GM21786 (cell line): ENCODE data around the gene ZFP82.

Experiments
- ATAC-seq: cut with Tn5 transposase; IDR thresholded peaks from one replicate; pipeline ENCODE4 v1.9.1; 2021; ENCODE audit not compliant: unreplicated experiment

ZFP82 gene

GRCh38 chr19:36418287-36419001 is at the start of gene ZFP82:
Gene ZFP82 (minus strand): TSS chr19:36418644. CDS start chr19:36409789, 8,855 bp downstream.
- ATAC-seq, result no peak

DNA sequence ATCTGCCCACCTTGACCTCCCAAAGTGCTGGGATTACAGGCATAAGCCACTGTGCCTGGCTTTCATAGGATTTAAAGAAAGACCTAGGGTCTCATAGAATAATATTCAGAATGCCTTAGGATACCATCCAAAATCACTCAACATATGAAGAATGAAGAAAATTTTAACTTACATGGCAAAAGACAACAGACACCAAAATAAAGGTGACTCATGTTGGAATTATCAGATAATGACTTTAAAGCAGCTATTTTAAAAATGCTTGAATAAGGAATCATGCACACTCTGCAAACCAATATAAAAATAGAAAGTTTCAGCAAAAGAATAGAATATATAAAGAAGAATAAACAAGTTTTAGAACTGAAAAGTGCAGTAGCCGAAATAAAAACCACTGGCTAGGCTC is 41.6 kb upstream of the ZFP82 start:
- no peak for ATAC-seq

- no peak for ATAC-seq
These were observed 38.4 kb upstream of the ZFP82 start for GRCh38 chr19:36456831-36457230.

DNA sequence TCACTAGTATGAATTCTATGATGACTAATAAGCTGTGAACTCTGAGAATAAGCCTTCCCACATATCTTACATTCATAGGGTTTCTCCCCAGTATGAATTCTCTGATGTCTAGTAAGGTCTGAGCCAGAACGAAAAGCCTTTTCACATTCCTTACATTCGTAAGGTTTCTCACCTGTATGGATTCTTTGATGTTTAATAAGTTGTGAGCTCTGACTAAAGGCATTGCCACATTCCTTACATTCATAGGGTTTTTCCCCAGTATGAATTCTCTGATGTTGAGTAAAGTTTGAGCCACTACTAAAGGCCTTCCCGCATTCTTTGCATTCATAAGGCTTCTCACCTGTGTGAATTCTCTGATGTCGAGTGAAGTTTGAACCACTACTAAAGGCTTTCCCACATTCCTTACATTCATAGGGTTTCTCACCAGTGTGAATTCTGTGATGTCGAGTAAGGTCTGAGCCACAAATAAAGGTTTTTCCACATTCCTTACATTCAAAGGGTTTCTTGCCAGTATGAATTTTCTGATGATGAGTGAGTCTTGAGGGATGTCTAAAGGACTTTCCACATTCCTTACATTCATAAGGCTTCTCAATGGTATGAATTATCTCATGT is 30.7 kb upstream of the ZFP82 start:
- no peak for ATAC-seq

DNA sequence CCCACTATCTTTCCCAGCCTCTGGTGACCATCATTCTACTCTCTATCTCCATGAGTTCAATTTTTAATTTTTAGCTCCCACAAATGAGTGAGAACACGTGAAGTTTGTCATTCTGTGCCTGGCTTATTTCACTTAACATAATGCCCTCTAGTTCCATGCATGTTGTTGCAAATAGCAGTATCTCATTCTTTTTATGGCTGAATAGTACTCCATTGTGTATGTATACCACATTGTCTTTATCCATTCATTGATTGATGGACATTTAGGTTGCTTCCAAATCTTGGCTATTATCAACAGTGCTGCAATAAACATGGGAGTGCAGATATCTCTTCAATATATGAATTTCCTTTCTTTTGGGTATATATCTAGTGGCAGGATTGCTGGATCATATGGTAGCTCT is 22.9 kb upstream of the ZFP82 start:
- ATAC-seq, result no peak

DNA sequence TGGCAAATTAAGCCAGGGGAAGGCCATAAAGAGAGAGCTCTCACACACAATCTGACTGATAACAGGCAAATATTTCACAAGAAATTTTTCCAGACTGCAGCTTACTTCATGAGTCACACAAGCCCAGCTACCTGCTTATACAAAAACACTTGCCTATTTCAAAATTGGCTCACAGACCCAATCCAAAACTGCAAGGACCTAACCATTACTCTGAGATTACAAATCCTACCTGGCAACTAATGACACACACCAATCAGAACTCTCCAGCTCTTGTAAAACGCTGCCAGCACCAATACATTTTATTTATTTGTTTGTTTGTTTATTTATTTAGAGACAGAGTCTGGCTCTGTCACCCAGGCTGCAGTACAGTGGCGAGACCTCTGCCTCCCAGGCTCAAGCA is 18.1 kb upstream of the ZFP82 start:
- ATAC-seq, result no peak

DNA sequence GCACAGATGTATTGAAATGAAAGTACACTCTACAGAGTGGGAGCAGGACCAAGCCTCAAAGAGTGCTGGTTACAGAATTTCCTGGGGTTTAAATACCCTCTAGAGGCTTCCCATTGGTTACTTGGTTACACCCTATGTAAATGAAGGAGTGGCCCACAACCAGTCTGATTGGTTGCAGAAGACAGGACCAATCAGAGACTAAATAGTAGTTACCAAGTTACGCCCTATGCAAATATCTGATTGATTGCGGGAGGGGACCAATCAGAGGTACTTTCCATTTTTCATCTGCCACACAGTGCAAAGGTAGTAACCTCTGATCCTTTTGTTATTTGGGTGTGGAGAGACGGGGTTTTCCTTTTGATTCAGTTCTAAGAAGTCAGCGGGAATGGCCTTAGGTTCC is 5.5 kb upstream of the ZFP82 start:
- ATAC-seq, result no peak

GRCh38 chr19:36421749-36422481 is 3.5 kb upstream of the ZFP82 start:
- no peak for ATAC-seq

DNA sequence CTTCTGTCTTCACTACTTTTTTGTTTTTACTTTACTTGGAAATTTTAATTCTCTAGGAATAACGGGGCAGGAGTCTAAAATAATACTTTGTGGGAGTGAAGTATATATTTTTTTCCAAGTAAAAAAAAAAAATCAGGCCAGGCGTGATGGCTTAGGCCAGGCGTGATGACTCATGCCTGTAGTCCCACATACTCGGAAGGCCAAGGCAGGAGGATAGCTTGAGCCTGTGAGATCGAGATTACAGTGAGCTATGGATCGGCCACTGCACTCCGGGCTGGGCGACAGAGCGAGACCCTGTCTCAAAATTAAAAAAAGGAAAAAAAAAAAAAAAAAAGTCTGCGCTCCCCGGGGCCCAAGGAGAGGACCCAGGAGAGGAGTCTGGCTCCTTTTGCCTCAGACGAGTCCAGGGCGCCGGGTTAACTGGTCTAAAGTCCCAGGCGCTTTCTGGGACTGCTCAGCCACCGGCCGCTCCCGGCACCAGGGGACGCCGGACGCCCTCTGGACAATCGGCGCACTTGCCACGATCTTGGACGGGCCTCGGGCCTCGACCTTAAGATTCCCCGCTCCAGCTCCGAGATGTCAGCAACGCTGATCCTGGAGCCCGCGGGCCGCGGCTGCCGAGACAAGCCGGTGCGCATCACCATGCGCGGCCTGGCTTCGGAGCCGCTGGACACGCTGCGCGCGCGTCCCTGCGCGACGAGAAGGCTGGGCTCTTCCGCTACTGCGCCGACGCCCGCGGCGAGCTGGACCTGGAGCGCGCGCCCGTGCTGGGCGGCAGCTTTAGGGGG is 2.7 kb upstream of the ZFP82 start:
- no peak for ATAC-seq

- no peak for ATAC-seq
These were observed 625 bp downstream of the ZFP82 start for GRCh38 chr19:36417752-36418286.

- no peak for ATAC-seq
These were observed 8.6 kb downstream of the ZFP82 start for GRCh38 chr19:36409841-36410240.

GRCh38 chr19:36408101-36408500 is 10.3 kb downstream of the ZFP82 start:
- ATAC-seq, result no peak

DNA sequence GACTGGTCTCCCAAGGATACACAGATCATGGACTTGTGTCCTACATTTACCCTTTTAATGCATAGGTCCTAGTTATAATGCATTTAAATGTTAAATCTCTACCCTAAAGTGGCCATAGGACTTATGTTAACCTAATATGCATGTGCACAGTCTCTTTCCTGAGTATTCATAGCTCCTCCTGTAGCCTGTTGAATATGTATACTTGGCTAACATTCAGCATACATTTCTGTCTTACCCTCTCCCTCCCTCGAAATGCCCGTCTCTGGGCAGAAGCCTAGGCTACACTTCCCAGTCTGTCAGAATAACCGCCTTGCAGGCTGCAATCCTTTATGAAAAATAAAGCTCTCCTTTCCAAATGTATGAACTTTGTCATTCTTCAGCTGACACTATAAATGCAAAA is 13.9 kb downstream of the ZFP82 start:
- ATAC-seq, result no peak

DNA sequence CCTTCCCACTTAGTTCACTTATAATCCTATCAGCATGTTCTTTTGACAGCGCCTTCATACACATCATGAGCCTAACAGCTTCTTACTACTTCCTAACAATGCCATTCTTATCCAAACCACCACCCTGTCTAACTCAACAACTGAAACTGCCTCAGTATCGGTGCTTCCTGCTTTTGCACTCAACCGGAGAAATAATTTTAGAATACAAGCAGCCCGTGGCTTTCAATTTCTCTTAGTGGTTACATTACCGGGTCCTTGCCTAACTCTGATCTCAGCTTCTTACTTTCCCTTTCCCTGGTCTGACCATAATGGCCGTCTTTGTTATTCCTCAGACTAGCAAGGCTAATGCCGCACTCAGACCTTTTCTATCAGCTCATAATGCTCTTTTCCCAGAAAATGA is 17.0 kb downstream of the ZFP82 start:
- ATAC-seq, result no peak

- ATAC-seq, result no peak
These were observed 19.9 kb downstream of the ZFP82 start for GRCh38 chr19:36398571-36398970.

- ATAC-seq, result no peak
These were observed 25.3 kb downstream of the ZFP82 start for GRCh38 chr19:36392916-36393673.

GRCh38 chr19:36379510-36379819 is 39.0 kb downstream of the ZFP82 start:
- ATAC-seq, result no peak

DNA sequence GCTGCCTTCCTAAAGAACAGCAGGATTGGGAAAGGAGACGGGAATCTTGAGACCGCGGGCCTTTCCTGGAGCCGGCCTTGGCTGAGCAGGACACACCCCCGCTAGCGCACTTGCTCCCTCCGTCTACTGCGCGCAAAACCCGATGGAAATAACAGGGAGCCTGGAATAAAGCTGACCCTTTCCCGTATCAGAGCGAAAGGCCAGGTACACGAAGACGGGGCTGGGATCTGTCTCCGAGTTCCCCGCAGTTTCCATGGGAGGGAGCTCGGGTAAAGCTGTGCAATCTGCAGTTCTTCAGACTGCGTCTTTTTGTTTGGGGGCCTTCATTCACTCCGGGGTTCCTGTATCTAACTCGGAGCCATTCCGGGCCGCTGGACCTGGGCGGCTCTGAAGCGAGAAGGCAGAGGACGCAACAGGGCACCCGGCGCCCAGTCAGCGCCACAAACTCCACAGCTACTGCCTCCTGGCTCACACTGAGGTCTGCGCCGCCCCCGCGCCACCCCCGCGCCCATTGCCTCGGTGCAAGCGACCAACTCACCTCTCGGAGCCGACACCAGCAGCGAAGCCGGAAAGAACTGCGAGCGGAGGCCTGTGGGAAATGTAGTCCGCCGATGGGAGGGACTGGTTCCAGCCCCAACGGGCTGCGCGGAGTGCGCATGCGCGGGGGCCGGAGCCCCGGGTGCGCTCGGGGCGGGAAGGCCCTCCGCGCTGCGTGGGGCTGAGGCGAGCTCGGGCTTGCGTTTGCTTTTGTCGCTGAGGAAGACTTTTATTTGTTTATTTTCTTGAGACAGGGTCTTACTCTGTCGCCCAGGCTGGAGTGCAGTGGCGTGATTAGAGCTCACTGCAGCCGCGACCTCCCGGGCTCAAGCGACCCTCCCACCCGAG is 39.6 kb downstream of the ZFP82 start, which contains the start of gene ZFP14:
ZFP14 (minus strand) TSS at position 577 of the 885 bp plus-strand sequence. CDS start 11,309 bp downstream, outside the sequence.
- ATAC-seq, result peak; percentile 97

- ATAC-seq, result no peak
These were observed 40.8 kb downstream of the ZFP82 start for GRCh38 chr19:36377541-36378178.
